HG03175 (cell line): Measurements from ENCODE around the gene USP31.

Source experiments
- ATAC-seq: cut with Tn5 transposase; IDR thresholded peaks from one replicate; pipeline ENCODE4 v1.9.1; 2021; ENCODE audit warnings: mild to moderate bottlenecking, moderate library complexity; ENCODE audit not compliant: unreplicated experiment

The USP31 gene

DNA sequence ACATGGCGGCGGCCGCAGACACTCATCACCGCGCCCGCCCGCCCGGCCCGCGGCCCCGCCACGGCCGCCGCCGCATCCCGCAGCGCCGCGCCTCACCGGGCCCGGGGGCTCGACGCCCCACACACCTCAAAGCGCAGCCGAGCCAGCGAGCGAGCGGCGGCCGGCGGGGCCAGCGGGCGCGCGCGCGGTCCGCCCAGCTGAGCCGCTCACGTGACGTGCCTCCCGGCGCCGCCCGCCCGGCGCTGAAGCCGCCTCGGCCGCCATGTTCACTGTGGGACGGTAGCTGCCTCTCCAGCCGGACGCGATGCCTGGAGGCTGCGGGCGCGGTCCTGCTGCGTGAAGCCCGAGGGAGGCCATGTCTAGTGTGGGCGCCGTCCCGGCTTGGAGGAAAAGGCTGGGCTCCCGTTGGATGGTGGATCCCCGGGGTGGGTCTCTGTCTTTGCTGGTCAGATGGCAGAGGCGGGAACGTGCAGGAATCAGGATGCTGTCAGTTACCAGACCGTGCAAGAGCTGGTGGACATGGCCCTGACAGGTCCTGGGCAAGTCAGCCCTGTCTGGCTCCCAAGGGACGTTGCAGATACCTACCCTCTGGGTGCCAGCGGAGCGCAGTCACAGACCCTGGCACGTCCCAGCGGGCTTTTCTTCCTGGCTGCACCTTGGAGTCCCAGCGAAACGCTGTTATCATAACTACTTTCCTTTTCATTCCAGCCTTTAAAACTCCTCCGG, at the start of gene USP31:
Gene USP31 (minus strand): TSS at position 186 of the 726 bp plus-strand sequence. CDS start 182 bp downstream, at position 4.
- peak; percentile 93 for ATAC-seq

GRCh38 chr16:23196539-23196938, 47.3 kb upstream of the USP31 start:
- ATAC-seq = no peak

DNA sequence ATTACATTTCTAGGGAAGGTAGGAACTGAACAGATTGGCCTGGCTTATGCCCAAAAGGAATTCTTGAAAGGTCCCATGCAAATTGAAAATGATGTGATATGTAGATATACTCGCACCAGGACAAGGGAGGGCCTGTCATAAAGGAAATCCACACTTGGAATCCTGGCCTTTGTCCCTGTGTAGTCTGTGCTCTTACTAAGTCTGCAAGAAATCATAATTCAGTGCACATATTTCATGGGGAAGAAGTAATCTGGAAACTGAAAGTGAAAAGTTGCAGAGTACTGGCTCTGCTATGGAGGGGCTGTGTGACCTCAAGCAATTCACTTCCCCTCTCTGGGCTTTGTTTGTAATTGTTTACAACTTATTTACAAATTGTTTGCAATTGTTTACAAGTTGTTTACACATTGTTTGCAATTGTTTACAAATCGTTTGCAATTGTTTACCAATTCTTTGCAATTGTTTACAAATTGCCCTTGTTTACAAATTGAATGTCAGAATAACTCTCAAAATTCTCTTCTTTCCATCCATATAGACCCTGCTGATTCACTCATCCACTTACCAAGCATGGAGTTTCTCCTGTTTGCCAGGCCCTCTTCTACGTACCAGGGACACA, 46.2 kb upstream of the USP31 start:
- no peak for ATAC-seq

DNA sequence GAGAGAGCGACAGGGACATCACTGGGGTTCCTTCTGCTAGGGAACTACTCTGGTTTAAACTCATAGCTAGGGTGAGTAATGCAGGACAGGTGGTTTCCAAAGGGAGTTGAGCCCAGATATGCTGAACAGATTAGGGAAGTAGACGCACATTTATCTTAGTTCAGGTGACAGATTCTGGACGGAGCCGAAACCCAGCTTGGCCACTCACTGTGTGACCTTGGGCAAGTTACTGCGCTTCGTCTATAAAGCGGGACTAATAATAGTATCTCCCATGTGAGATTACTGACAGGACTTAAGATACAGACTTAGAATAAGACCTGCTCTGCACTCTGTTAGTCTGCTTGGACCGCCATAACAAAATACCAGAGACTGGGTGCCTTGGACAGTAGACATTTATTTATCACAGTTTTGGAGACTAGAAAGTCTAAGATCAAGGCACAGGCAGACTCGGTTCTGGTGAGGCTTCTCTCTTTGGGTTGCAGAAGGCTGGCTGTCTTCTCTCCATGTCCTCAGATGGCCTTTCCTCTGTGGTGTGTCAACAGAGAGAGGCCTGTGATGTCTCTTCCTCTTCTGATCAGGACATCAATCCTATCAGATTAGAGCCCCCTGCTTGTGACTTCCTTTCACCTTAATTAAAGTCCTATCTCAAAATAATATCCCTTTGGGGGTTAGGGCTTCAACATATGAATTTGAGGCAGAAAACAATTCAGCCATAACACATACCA, 45.4 kb upstream of the USP31 start:
- ATAC-seq = no peak

- ATAC-seq = no peak
Measured at GRCh38 chr16:23188911-23189310, 39.7 kb upstream of the USP31 start.

DNA sequence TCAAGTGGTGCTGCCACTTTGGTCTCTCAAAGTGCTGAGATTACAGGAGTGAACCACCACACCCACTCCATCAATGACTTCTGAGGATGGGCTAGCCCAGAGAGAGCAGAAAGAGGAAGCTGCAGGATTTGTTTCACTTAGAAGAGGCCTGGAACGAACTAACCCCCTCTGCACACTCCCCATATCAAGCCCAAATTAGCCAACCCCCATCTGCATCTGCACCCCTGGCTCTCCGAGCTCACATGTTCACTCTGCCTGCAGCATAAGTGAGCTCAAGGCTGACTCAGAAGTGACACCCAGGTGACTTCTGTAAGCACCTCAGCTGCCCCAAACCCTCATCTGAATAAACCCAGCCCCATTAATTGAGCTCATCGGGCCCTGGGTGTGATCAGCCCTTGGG, 38.1 kb upstream of the USP31 start:
- no peak for ATAC-seq

DNA sequence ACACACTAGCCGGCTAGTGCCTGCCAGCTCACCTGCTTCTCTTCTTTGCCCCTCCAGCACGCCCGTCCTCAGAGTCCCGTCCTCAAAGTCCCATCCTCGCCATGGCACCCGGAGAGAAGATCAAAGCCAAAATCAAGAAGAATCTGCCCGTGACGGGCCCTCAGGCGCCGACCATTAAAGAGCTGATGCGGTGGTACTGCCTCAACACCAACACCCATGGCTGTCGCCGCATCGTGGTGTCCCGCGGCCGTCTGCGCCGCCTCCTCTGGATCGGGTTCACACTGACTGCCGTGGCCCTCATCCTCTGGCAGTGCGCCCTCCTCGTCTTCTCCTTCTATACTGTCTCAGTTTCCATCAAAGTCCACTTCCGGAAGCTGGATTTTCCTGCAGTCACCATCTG, 36.9 kb upstream of the USP31 start:
- ATAC-seq = no peak

- no peak for ATAC-seq
Measured at GRCh38 chr16:23185656-23186055, 36.4 kb upstream of the USP31 start.

- ATAC-seq = no peak
Measured at GRCh38 chr16:23183543-23183862, 34.3 kb upstream of the USP31 start.

DNA sequence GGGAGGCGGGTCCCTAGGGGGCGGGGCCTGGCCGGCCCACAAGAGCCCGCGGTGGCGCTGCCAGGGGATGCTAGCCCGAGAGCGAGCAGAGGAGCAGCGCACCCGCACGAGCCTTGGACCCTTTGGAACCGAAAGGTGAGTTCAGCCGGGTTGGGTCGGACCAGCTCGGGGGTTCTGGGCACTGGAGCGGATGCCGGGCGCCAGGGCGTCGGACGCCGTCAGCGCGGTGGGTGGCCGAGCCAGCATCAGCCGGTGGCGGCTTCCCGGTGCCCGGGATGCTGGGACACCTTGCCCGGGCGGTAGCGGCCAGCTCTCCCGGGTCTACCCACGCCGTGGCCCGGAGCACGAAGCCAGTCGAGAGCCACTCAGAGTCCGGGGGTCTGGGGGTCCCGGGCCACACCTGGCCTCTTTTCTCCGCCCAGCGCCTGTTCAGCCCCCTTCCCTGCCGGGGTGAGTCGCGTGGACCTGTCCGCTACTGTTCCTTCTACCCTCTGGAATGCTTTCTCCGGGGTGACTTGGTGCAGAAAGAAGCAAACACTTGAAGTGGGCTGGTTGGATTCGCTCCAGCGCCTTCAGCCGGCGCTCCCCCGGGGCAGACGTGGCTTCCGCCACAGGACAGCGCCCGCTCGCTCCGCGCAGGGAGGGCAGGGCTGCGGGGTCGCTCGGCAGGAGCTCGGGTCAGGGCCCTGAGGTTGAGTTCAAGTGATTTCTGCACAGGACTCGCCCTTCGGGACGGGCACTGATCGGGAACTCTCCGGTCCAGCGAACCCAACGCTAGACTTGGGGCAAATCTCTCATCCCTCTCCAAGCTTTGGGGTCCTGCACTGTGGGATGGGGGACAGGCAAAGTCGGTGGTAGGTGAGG, 33.7 kb upstream of the USP31 start, which contains the start of gene SCNN1G:
Gene SCNN1G (plus strand): TSS at position 67 of the 864 bp plus-strand sequence. CDS start 3,527 bp downstream, outside the sequence.
- no peak for ATAC-seq

- peak; percentile 92 for ATAC-seq
Measured at GRCh38 chr16:23182206-23182678, 33.0 kb upstream of the USP31 start.

GRCh38 chr16:23181506-23181905, 32.3 kb upstream of the USP31 start:
- no peak for ATAC-seq

DNA sequence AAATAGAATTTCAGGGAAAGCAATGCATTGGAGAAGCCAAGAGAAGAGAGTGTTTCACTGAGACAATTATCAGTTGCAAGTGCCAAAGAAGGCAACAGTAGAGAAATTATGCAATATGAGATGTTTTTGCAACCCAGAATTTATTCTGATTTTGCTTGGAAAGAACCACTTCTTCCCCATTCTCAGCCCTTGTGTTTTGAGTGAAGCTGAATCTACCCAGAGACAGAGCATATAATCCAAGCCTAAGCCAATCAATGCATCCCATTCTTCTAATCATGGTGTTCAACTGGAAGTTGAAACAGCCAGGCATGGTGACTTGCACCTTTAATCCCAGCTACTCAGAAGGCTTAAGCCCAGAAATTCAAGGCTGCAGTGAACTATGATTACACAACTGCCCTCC, 26.4 kb upstream of the USP31 start:
- ATAC-seq = no peak

DNA sequence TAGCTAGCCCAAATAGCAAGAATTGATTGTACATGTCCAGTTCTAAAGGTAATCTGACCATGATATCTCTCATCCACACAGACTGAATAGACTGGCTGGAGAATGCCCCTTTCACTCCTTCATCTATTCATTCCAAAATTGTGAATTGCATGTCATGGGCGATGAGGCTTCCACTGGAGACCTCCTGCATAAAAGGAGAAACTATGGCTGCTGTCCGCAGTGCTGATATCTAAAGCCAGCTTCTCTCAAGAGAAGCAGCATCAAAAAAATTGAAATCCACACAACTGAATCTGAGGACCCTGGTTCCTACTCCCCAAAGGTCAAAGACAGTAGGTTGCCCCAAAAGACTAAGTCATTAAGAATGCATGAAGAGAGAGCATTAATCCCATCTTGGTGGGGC, 25.4 kb upstream of the USP31 start:
- no peak for ATAC-seq

GRCh38 chr16:23172994-23173393, 23.7 kb upstream of the USP31 start:
- no peak for ATAC-seq

DNA sequence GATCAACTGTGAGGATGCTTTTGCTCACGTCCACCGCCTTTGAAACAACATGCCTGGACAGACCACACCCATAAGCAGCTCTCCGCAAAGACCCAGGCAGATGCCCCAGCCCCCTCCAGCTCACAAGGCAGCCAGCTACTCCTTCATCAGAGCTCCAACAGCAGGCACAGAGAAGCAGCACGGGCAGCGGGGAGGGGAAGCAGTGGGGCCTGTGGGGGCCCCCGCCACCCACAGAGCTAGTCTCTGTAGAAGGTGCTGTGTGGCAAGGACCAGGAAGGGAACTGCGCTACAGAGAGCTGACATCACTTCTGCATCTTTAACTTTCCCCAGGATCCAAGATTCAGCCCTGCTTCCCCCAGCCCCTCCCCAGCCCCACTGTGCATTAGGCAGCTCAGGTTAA, 23.3 kb upstream of the USP31 start:
- ATAC-seq = no peak

- ATAC-seq = no peak
Measured at GRCh38 chr16:23164736-23165135, 15.5 kb upstream of the USP31 start.

DNA sequence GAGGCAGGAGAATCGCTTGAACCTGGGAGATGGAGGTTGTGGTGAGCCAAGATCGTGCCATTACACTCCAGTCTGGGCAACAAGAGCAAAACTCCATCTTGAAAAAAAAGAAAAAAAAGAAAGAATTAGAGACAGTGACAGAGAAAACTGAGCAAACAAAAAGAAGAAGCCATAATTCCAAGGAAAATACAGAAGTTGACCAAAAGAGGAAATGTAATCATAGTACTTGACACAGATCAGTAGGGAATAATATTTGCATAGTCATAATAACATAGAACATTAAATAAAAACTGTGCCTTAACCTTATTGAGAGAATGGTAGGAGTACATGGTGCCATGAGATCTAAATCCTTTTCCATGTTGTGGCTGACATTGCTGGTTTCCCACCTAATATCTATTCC, 14.7 kb upstream of the USP31 start:
- no peak for ATAC-seq

DNA sequence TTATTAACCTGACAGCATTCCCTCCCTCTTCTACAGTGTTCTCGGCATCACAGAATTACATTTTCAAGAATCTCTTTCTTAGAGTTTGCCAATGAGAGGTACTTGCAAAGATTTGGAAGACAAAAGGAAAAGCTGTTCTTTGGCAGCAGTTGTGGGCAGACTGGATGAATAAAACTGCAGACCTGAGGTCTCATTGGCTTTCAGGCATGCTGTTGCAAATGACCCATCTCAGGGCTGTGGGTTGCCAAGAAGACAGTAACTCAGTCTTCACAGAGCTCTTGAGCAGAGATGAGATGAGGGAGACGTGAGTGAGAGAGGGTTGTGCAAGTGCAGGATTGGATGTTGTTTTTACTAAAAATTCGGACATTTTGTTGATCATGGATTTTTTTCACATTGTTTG, 11.3 kb upstream of the USP31 start:
- no peak for ATAC-seq

DNA sequence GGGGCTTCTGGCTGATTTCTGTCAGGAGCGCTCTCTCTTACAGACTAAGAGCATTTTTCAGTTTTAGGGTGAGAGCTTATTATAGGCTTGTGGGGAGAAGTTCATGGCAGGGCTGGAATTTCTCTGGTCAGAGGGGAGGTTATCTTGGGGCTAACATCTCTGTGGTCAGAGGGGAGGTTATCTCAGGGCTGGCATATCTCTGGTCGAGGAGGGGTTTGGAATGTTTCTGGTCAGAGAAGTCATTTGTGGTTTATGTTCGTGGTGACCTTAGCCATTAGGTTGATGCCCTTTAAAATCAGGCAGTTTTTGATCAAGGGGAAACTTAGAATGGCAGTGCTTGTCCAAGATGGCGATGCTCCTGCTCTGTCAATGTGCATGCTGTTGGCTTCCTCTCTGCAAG, 10.8 kb upstream of the USP31 start:
- no peak for ATAC-seq

DNA sequence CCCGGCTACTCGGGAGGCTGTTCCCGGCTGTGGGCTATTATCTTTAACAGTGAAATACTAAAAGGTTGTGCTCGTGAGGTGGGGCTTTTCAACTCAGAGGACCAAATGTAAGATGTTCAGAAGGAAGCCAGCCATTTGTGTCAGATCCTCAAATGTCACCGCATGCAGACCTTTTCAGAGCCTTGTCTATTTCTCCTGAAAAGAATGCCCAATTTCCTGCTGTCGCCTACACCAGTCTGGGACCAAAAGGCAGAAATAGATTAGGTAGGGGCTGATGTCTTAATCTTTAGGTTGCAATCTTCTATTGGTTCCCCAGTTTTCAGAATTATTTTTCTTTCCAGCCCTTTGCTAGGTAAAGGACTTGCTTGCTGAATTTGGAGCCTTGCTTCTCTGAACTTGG, 8.9 kb upstream of the USP31 start:
- no peak for ATAC-seq
